H9 (cell line): ENCODE results near the gene ENPP4. TPM values are rescaled to one million over a fixed set of nuclear protein-coding genes. Genes with fewer than 3 reads are reported as not detected.

ENCODE experiments used
- DNase-seq: peaks from one replicate; pipeline ENCODE4 v3.0.0-alpha.2; 2017
- H2AFZ ChIP-seq: one replicate; pipeline ENCODE4 v1.6.1; 2013; ENCODE audit warnings: mild to moderate bottlenecking, low read length, control low read depth, moderate library complexity
- H2AK5ac ChIP-seq: 2 replicates; pipeline ENCODE4 v1.6.1; 2013; ENCODE audit warnings: low read length, control low read depth, mixed read lengths; ENCODE audit not compliant: insufficient read length
- H2BK120ac ChIP-seq: one replicate; pipeline ENCODE4 v1.6.1; 2013; ENCODE audit warnings: low read depth, mild to moderate bottlenecking, low read length, control low read depth, inconsistent platforms; ENCODE audit not compliant: poor library complexity, severe bottlenecking
- H2BK12ac ChIP-seq: 2 replicates; pipeline ENCODE4 v1.6.1; 2013; ENCODE audit warnings: low read length, control low read depth, mixed read lengths, low read depth; ENCODE audit not compliant: insufficient read length
- H2BK15ac ChIP-seq: 2 replicates; pipeline ENCODE4 v1.6.1; 2013; ENCODE audit warnings: low read depth, low read length, control low read depth
- H2BK20ac ChIP-seq: one replicate; pipeline ENCODE4 v1.6.1; 2013; ENCODE audit warnings: low read depth, mild to moderate bottlenecking, low read length, control low read depth, inconsistent platforms; ENCODE audit not compliant: poor library complexity, severe bottlenecking
- H2BK5ac ChIP-seq: 2 replicates; pipeline ENCODE4 v1.6.1; 2013; ENCODE audit warnings: low read length, control low read depth, mixed read lengths; ENCODE audit not compliant: insufficient read length
- H3K14ac ChIP-seq: 2 replicates; pipeline ENCODE4 v1.6.1; 2013; ENCODE audit warnings: low read length, control low read depth; ENCODE audit not compliant: insufficient read depth
- H3K18ac ChIP-seq: 2 replicates; pipeline ENCODE4 v1.6.1; 2013; ENCODE audit warnings: low read depth, mild to moderate bottlenecking, mixed read lengths, low read length, control low read depth; ENCODE audit not compliant: insufficient read length
- H3K23ac ChIP-seq: 2 replicates; pipeline ENCODE4 v1.6.1; 2013; ENCODE audit warnings: low read length, control low read depth, mixed read lengths, low read depth; ENCODE audit not compliant: insufficient read length
- H3K23me2 ChIP-seq: 2 replicates; pipeline ENCODE4 v1.6.1; 2013; ENCODE audit warnings: low read depth, mild to moderate bottlenecking, mixed read lengths, low read length, control low read depth; ENCODE audit not compliant: insufficient read length, poor library complexity, severe bottlenecking
- H3K27ac ChIP-seq: 2 replicates; pipeline ENCODE4 v1.5.1; 2013; ENCODE audit warnings: low read length, control low read depth, mixed read lengths, low read depth; ENCODE audit not compliant: insufficient read length
- H3K27me3 ChIP-seq: 2 replicates; pipeline ENCODE4 v1.6.1; 2013; ENCODE audit warnings: low read length, control low read depth, inconsistent platforms; ENCODE audit not compliant: insufficient read depth
- H3K4ac ChIP-seq: 2 replicates; pipeline ENCODE4 v1.6.1; 2013; ENCODE audit warnings: low read depth, mild to moderate bottlenecking, control low read depth, inconsistent platforms, low read length, moderate library complexity
- H3K4me1 ChIP-seq: 2 replicates; pipeline ENCODE4 v1.6.1; 2013; ENCODE audit warnings: low read length, control low read depth, inconsistent platforms; ENCODE audit not compliant: insufficient read depth
- H3K4me2 ChIP-seq: 2 replicates; pipeline ENCODE4 v1.6.1; 2013; ENCODE audit warnings: low read length, control low read depth, mixed read lengths; ENCODE audit not compliant: insufficient read length, insufficient read depth
- H3K56ac ChIP-seq: 2 replicates; pipeline ENCODE4 v1.6.1; 2013; ENCODE audit warnings: low read depth, mild to moderate bottlenecking, mixed read lengths, low read length, control low read depth; ENCODE audit not compliant: insufficient read length
- H3K79me1 ChIP-seq: 2 replicates; pipeline ENCODE4 v1.6.1; 2013; ENCODE audit warnings: low read depth, mild to moderate bottlenecking, moderate library complexity, low read length, control low read depth, inconsistent platforms; ENCODE audit not compliant: insufficient read depth, poor library complexity, severe bottlenecking
- H3K79me2 ChIP-seq: 2 replicates; pipeline ENCODE4 v1.6.1; 2013; ENCODE audit warnings: low read length, control low read depth, inconsistent platforms; ENCODE audit not compliant: insufficient read depth
- H3K9ac ChIP-seq: 2 replicates; pipeline ENCODE4 v1.6.1; 2013; ENCODE audit warnings: low read length, control low read depth, mixed read lengths; ENCODE audit not compliant: insufficient read length; ENCODE audit errors: extremely low read depth
- H3K9me3 ChIP-seq: one replicate; pipeline ENCODE4 v1.6.1; 2013; ENCODE audit warnings: low read depth, low read length, inconsistent platforms; ENCODE audit not compliant: control insufficient read depth
- H3T11ph ChIP-seq: one replicate; pipeline ENCODE4 v1.6.1; 2013; ENCODE audit warnings: mild to moderate bottlenecking, low read length, control low read depth, inconsistent platforms
- H4K20me1 ChIP-seq: one replicate; pipeline ENCODE4 v1.6.1; 2013; ENCODE audit not compliant: control insufficient read depth, insufficient read length, insufficient read depth
- H4K5ac ChIP-seq: 2 replicates; pipeline ENCODE4 v1.6.1; 2013; ENCODE audit warnings: low read depth, mild to moderate bottlenecking, mixed read lengths, low read length, control low read depth; ENCODE audit not compliant: insufficient read length
- H4K8ac ChIP-seq: replicated peaks from 2 replicates; pipeline ENCODE4 v1.6.1; 2013; ENCODE audit warnings: low read length, control low read depth, mixed read lengths, low read depth; ENCODE audit not compliant: insufficient read length
- H4K91ac ChIP-seq: 2 replicates; pipeline ENCODE4 v1.6.1; 2013; ENCODE audit warnings: low read depth, mild to moderate bottlenecking, moderate library complexity, mixed read lengths, low read length, control low read depth; ENCODE audit not compliant: insufficient read length
- H3K27ac Mint-ChIP-seq, 3 experiments: 2 replicates in 2 of 3; 3 replicates in 1 of 3; pipeline ENCODE4 v1.8.0; 2020 to 2021; ENCODE audit warnings: mixed read lengths in 3 of 3, mild to moderate bottlenecking in 1 of 3, moderate library complexity in 1 of 3
- H3K27me3 Mint-ChIP-seq: 2 replicates; pipeline ENCODE4 v1.8.0; 2021; ENCODE audit warnings: low read depth, mild to moderate bottlenecking, moderate library complexity, mixed read lengths
- H3K36me3 Mint-ChIP-seq, 3 experiments: 2 replicates in 2 of 3; 3 replicates in 1 of 3; pipeline ENCODE4 v1.8.0; 2020 to 2021; ENCODE audit warnings: low read depth in 3 of 3, mixed read lengths in 3 of 3; ENCODE audit not compliant: insufficient read depth in 1 of 3
- H3K4me1 Mint-ChIP-seq, 2 experiments: 2 replicates each; pipeline ENCODE4 v1.8.0; 2020; ENCODE audit warnings: mixed read lengths in 2 of 2
- H3K4me3 Mint-ChIP-seq, 2 experiments: 2 replicates in 1 of 2; 3 replicates in 1 of 2; pipeline ENCODE4 v1.8.0; 2020 to 2021; ENCODE audit warnings: mild to moderate bottlenecking in 2 of 2, mixed read lengths in 2 of 2, moderate library complexity in 1 of 2
- H3K9me3 Mint-ChIP-seq, 2 experiments: 2 replicates in 1 of 2; 3 replicates in 1 of 2; pipeline ENCODE4 v1.8.0; 2020; ENCODE audit warnings: mild to moderate bottlenecking in 2 of 2, mixed read lengths in 2 of 2, moderate library complexity in 1 of 2
- CTCF ChIP-seq: fragments of 200-600 bp; sonication (generic); conservative IDR thresholded peaks from 3 replicates; pipeline ENCODE4 v1.8.0; 2021; ENCODE audit warnings: antibody characterized with exemption, mild to moderate bottlenecking
- WGBS: extraction: QIAGEN DNeasy Blood & Tissue Kit; methylation state at CpG from one replicate; pipeline ENCODE4 v1.1.7; 2013; ENCODE audit warnings: missing lambda C conversion rate, low lambda C conversion rate, mixed read lengths; ENCODE audit not compliant: insufficient read length; ENCODE audit errors: extremely low coverage; 5-methylcytosine and 5-hydroxymethylcytosine counted together
- total RNA-seq: library from RNA; stranded (reverse); gene quantifications from 2 replicates; pipeline ENCODE4 v1.2.1, GENCODE V29; 2021

The ENPP4 gene
- total RNA-seq, 1 experiment from 2014 or later, result 3.2 TPM

- H3K4ac ChIP-seq, result no peak overlapping the region
- no peaks in the 10 kb centered on the region for H3K23me2 ChIP-seq
- Mint-ChIP-seq H3K4me3 (no peak overlapping the region), H3K36me3 (peaks cover 0 to 22% (median 3%) of the 10 kb centered on the region in 3 experiments; a peak in 5 of 7 replicates), H3K27me3 (no peaks in the 10 kb centered on the region), H3K9me3 (peaks cover 18% of the 10 kb centered on the region in 2 experiments), H3K4me1 (peaks cover 0 to 7% of the 10 kb centered on the region in 2 experiments; a peak in 3 of 4 replicates), H3K27ac (no peak overlapping the region)
- no peak overlapping the region for H3K4me2 ChIP-seq
- no peak overlapping the region for H2BK15ac ChIP-seq
- H4K5ac ChIP-seq, result no peak overlapping the region
- H3T11ph ChIP-seq, result no peak overlapping the region
- H2AK5ac ChIP-seq, result no peak overlapping the region
- H3K23ac ChIP-seq, result no peak overlapping the region
- no peak overlapping the region for H2AFZ ChIP-seq
- H3K9ac ChIP-seq, result no peak overlapping the region
- no peak overlapping the region for H3K14ac ChIP-seq
- H3K79me1 ChIP-seq, result no peaks in the 10 kb centered on the region
- no peak overlapping the region for H2BK5ac ChIP-seq
- no peak overlapping the region for H4K8ac ChIP-seq
- H3K27me3 ChIP-seq, result no peaks in the 10 kb centered on the region
- no peak overlapping the region for H3K56ac ChIP-seq
- H4K20me1 ChIP-seq, result no peaks in the 10 kb centered on the region
- no peak for DNase-seq
- H4K91ac ChIP-seq, result no peak overlapping the region
- H3K79me2 ChIP-seq, result no peaks in the 10 kb centered on the region
- no peak overlapping the region for H3K27ac ChIP-seq
- WGBS, result no CpG with 5 or more reads among the region's 1 CpG
- H2BK120ac ChIP-seq, result no peak overlapping the region
- H2BK20ac ChIP-seq, result no peak overlapping the region
- no peaks in the 10 kb centered on the region for H3K9me3 ChIP-seq
- no peak for TF ChIP-seq CTCF
- no peak overlapping the region for H2BK12ac ChIP-seq
- no peak overlapping the region for H3K18ac ChIP-seq
- no peaks in the 10 kb centered on the region for H3K4me1 ChIP-seq
Observed at GRCh38 chr6:46105568-46105967, 24.2 kb upstream of the ENPP4 start.
